Spleen (tissue), 7 donors: ENCODE results near the gene UNC13C.

Experiments
- CTCF ChIP-seq, 11 experiments: fragments of 200-600 bp in 7 of 11; fragments of 450-650 bp in 4 of 11; sonication (generic) in 4 of 11; IDR thresholded peaks in 8 of 11; conservative IDR thresholded peaks in 3 of 11; 1 replicate in 7 of 11; 2 replicates in 4 of 11; pipeline versions ENCODE4 v1.4.0 to v1.8.0; 2016 to 2021; ENCODE audit warnings: antibody characterized with exemption in 11 of 11, inconsistent platforms in 4 of 11, mild to moderate bottlenecking in 1 of 11
- POLR2A ChIP-seq, 3 donors: fragments of 450-650 bp; IDR thresholded peaks; one replicate each; pipeline ENCODE4 v1.5.1; 2017; ENCODE audit warnings: antibody characterized with exemption in 3 of 3, mild to moderate bottlenecking in 1 of 3
- POLR2AphosphoS5 ChIP-seq, 3 donors: sonication (generic); formaldehyde crosslinking; IDR thresholded peaks; one replicate each; pipeline ENCODE4 v1.5.1; 2017; ENCODE audit warnings: antibody characterized with exemption in 3 of 3
- donor health status: DM: no; HTN: no; CAD: no; lungs with moderate emphysema.
- donor health status: DM: no; HTN: no; CAD: no.
- donor health status: DM: no; HTN: no; CAD: no.

GRCh38 chr15:54029081-54029480, 50.8 kb downstream of the UNC13C start:
- TF ChIP-seq CTCF (IDR thresholded peaks at IDR 0.05 in 8 of 11, conservative IDR thresholded peaks at IDR 0.05 in 3 of 11), result no peak
- no peak for TF ChIP-seq POLR2A (IDR thresholded peaks at IDR 0.05)
- TF ChIP-seq POLR2AphosphoS5 (IDR thresholded peaks at IDR 0.05), result no peak
